Endothelial cell of umbilical vein (primary cell): ENCODE measurements around the gene SARS1. TPM values are rescaled to one million over a fixed set of nuclear protein-coding genes. Genes with fewer than 3 reads are reported as not detected.
A peak's percentile ranks its signal among the peaks of the same experiment; 100 is the strongest.

Experiments used
- BruUV-seq: library from RNA; stranded (reverse); fragments of 400-500 nt; replicated peaks from 2 replicates; lab custom pipeline; 2021; lab: Mats Ljungman, UMichigan
- CTCF ChIA-PET: fragments of 300-600, 350-600 bp; sonication (Branson Sonifier 250); formaldehyde crosslinking; loops from one replicate; lab custom pipeline; 2021; ENCODE audit warnings: antibody characterized with exemption, inconsistent platforms; lab: Charles Lee
- POLR2A ChIA-PET: fragments of 300-600, 350-600 bp; sonication (Branson Sonifier 250); formaldehyde crosslinking; loops from one replicate; lab custom pipeline; 2021; ENCODE audit warnings: antibody characterized with exemption, inconsistent platforms; lab: Charles Lee
- DNase-seq: peaks from one replicate; pipeline ENCODE4 v3.0.0-alpha.2; 2011; ENCODE audit warnings: low read depth, low spot score
- FAIRE-seq: peaks from 2 replicates; lab custom pipeline; 2011; peaks lifted over from hg19 to GRCh38; lab: Jason Lieb, UNC
- H2AFZ ChIP-seq: 2 replicates; pipeline ENCODE4 v1.6.0; 2012; ENCODE audit warnings: low read depth, low read length, control low read depth, inconsistent platforms
- H3K27ac ChIP-seq: 2 replicates; pipeline ENCODE4 v1.5.1; 2011; ENCODE audit warnings: low read depth, mild to moderate bottlenecking, control low read depth, low read length, moderate library complexity; ENCODE audit not compliant: insufficient read depth
- H3K27me3 ChIP-seq, 2 experiments: 2 replicates each; pipeline versions ENCODE4 v1.6.0 to v1.6.1; 2011; ENCODE audit warnings: low read length in 2 of 2, mixed read lengths in 1 of 2; ENCODE audit not compliant: control insufficient read depth in 2 of 2, insufficient read depth in 2 of 2
- H3K36me3 ChIP-seq, 2 experiments: 2 replicates in 1 of 2; 3 replicates in 1 of 2; pipeline ENCODE4 v1.5.1; 2011; ENCODE audit warnings: low read length in 2 of 2, mild to moderate bottlenecking in 1 of 2, moderate library complexity in 1 of 2; ENCODE audit not compliant: control insufficient read depth in 2 of 2, insufficient read depth in 2 of 2; ENCODE audit errors: extremely low read depth in 1 of 2
- H3K4me1 ChIP-seq: 3 replicates; pipeline ENCODE4 v1.5.1; 2011; ENCODE audit warnings: mild to moderate bottlenecking, low read length; ENCODE audit not compliant: control insufficient read depth, insufficient read depth; ENCODE audit errors: extremely low read depth
- H3K4me2 ChIP-seq: 2 replicates; pipeline ENCODE4 v1.6.1; 2011; ENCODE audit warnings: low read length, control low read depth, mixed read lengths; ENCODE audit not compliant: insufficient read depth
- H3K4me3 ChIP-seq, 3 experiments: fragments of 200-600 bp in 1 of 3; sonication (generic), shearing (Covaris generic) in 1 of 3; replicated peaks in 1 of 3; 2 replicates each; pipeline ENCODE4 v1.5.1; 2011 to 2016; ENCODE audit warnings: control low read depth in 3 of 3, low read length in 3 of 3, mild to moderate bottlenecking in 2 of 3, inconsistent platforms in 1 of 3, low read depth in 1 of 3, moderate library complexity in 1 of 3; ENCODE audit not compliant: insufficient read depth in 1 of 3
- H3K79me2 ChIP-seq: 2 replicates; pipeline ENCODE4 v1.6.0; 2012; ENCODE audit warnings: low read length, inconsistent platforms; ENCODE audit not compliant: control insufficient read depth, insufficient read depth
- H3K9ac ChIP-seq: replicated peaks from 2 replicates; pipeline ENCODE3; 2011; ENCODE audit warnings: low read length, control low read depth; ENCODE audit not compliant: insufficient read depth; ENCODE audit errors: extremely low read depth
- H3K9me1 ChIP-seq: replicated peaks from 3 replicates; pipeline ENCODE4 v1.6.0; 2011; ENCODE audit warnings: mild to moderate bottlenecking, low read length; ENCODE audit not compliant: control insufficient read depth, insufficient read depth; ENCODE audit errors: extremely low read depth
- H3K9me3 ChIP-seq: replicated peaks from 2 replicates; pipeline ENCODE4 v1.5.1; 2012; ENCODE audit warnings: low read length, inconsistent platforms; ENCODE audit not compliant: control insufficient read depth, insufficient read depth
- H4K20me1 ChIP-seq: replicated peaks from 2 replicates; pipeline ENCODE3; 2011; ENCODE audit warnings: mild to moderate bottlenecking, low read length; ENCODE audit not compliant: control insufficient read depth, insufficient read depth; ENCODE audit errors: extremely low read depth
- EZH2 ChIP-seq: IDR thresholded peaks from 2 replicates; pipeline ENCODE4 v1.6.1; 2012; ENCODE audit warnings: borderline replicate concordance, low read depth, mild to moderate bottlenecking, moderate library complexity, low read length, inconsistent platforms; ENCODE audit not compliant: severe bottlenecking
- FOS ChIP-seq: IDR thresholded peaks from 2 replicates; pipeline ENCODE4 v1.6.1; 2011; ENCODE audit warnings: mild to moderate bottlenecking, low read length, moderate library complexity, borderline replicate concordance; ENCODE audit not compliant: insufficient read depth
- GATA2 ChIP-seq: IDR thresholded peaks from 2 replicates; pipeline ENCODE4 v1.7.0; 2011; ENCODE audit warnings: low read depth, mild to moderate bottlenecking, moderate library complexity, mixed read lengths, low read length; ENCODE audit not compliant: insufficient read length, insufficient read depth
- JUN ChIP-seq: IDR thresholded peaks from 2 replicates; pipeline ENCODE4 v1.6.1; 2011; ENCODE audit warnings: borderline replicate concordance, low read depth; ENCODE audit not compliant: insufficient read length, insufficient read depth
- MYC ChIP-seq: IDR thresholded peaks from one replicate; pipeline ENCODE4 v1.6.1; 2011; ENCODE audit warnings: mild to moderate bottlenecking, low read depth, low read length
- POLR2A ChIP-seq: IDR thresholded peaks from 2 replicates; pipeline ENCODE4 v1.6.1; 2012; ENCODE audit warnings: low read depth, mild to moderate bottlenecking, control low read depth, low read length
- POLR2AphosphoS5 ChIP-seq: IDR thresholded peaks from 2 replicates; pipeline ENCODE4 v1.6.1; 2012; ENCODE audit warnings: low read depth, mild to moderate bottlenecking, control low read depth, low read length, moderate library complexity; ENCODE audit not compliant: insufficient read depth
- dilution Hi-C: fragments of 300-500 bp; cut with MboI; formaldehyde crosslinking; loops from one replicate; pipeline ENCODE4 v1.15.0; 2019; ENCODE audit warnings: low sequenced_read_pairs; ENCODE audit not compliant: extremely low pct_ligation_motif_present
- intact Hi-C: fragments of 100-400 bp; cut with micrococcal nuclease; formaldehyde crosslinking; loops from one replicate; pipeline ENCODE4 v1.10.0; 2022
- polyA plus RNA-seq, 4 experiments: library from polyadenylated mRNA; depleted of rRNA in 3 of 4; stranded (reverse) in 3 of 4; unstranded in 1 of 4; fragments of >200 nt; gene quantifications; 2 replicates each; pipeline versions ENCODE4 v1.2.1 to v1.2.3, GENCODE V29; 2011 to 2012; ENCODE audit warnings: missing spikeins in 1 of 4
- total RNA-seq: library from RNA; stranded (reverse); gene quantifications from 2 replicates; pipeline ENCODE4 v1.2.3, GENCODE V29; 2021
- TF ChIP-seq, protein P1 (sequence below): IDR thresholded peaks from 2 replicates; pipeline ENCODE4 v1.6.1; 2011; ENCODE audit not compliant: insufficient read depth, insufficient read length
- TF ChIP-seq, protein P2 (sequence below), 2 donors: IDR thresholded peaks; 1 replicate in 1 of 2; 2 replicates in 1 of 2; pipeline ENCODE4 v1.5.1; 2011; ENCODE audit warnings: low read length in 2 of 2, mild to moderate bottlenecking in 2 of 2, moderate library complexity in 2 of 2, control low read depth in 1 of 2, inconsistent platforms in 1 of 2, low read depth in 1 of 2; ENCODE audit not compliant: insufficient read depth in 1 of 2; ENCODE audit errors: extremely low read depth in 1 of 2

Gene SARS1
- total and polyA plus RNA-seq, 2 donors (not counting 3 experiments of a cell fraction or from before 2014, with no cell fraction given), result 110 to 178 TPM

- H3K4me3 ChIP-seq, result no peak overlapping the region
- no peaks in the 10 kb centered on the region for H3K9me3 ChIP-seq
- H3K4me2 ChIP-seq, result no peak overlapping the region
- no peaks in the 10 kb centered on the region for H4K20me1 ChIP-seq
- FAIRE-seq, result no peak
- POLR2A ChIA-PET, result no interaction called here
- no peak overlapping the region for H3K27ac ChIP-seq
- TSS peak; percentile 45 for BruUV-seq
- dilution Hi-C loops, result no loop called here
- H3K9ac ChIP-seq, result no peak overlapping the region
- no peaks in the 10 kb centered on the region for H3K9me1 ChIP-seq
- H3K36me3 ChIP-seq, result peaks cover 26 to 35% of the 10 kb centered on the region in 2 experiments
- H3K27me3 ChIP-seq, result peaks cover 11 to 14% of the 10 kb centered on the region in 2 experiments
- TF ChIP-seq GATA2, result no peak
- TF ChIP-seq POLR2A, result no peak
- no peak for TF ChIP-seq JUN
- TF ChIP-seq EZH2, result no peak
- TF ChIP-seq POLR2AphosphoS5, result no peak
- TF ChIP-seq, protein P1, sequence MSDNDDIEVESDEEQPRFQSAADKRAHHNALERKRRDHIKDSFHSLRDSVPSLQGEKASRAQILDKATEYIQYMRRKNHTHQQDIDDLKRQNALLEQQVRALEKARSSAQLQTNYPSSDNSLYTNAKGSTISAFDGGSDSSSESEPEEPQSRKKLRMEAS, result no peak
- no peak for TF ChIP-seq FOS
- TF ChIP-seq, protein P2, sequence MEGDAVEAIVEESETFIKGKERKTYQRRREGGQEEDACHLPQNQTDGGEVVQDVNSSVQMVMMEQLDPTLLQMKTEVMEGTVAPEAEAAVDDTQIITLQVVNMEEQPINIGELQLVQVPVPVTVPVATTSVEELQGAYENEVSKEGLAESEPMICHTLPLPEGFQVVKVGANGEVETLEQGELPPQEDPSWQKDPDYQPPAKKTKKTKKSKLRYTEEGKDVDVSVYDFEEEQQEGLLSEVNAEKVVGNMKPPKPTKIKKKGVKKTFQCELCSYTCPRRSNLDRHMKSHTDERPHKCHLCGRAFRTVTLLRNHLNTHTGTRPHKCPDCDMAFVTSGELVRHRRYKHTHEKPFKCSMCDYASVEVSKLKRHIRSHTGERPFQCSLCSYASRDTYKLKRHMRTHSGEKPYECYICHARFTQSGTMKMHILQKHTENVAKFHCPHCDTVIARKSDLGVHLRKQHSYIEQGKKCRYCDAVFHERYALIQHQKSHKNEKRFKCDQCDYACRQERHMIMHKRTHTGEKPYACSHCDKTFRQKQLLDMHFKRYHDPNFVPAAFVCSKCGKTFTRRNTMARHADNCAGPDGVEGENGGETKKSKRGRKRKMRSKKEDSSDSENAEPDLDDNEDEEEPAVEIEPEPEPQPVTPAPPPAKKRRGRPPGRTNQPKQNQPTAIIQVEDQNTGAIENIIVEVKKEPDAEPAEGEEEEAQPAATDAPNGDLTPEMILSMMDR (IDR thresholded peaks at IDR 0.05; ENCODE audit: extremely low read depth in 1 of 2, insufficient read depth in 1 of 2, low read depth in 1 of 2, low read length in 2 of 2), result no peak
- no peak for TF ChIP-seq MYC
- DNase-seq, result no peak
- H3K4me1 ChIP-seq, result no peaks in the 10 kb centered on the region
- H2AFZ ChIP-seq, result no peak overlapping the region
- intact Hi-C loops, result no loop called here
- CTCF ChIA-PET, result interaction anchor here (1.0 to 3.0 kb wide), 3 partner anchors 36 to 295 kb away, joined by 3 to 16 read pairs (median 4); no protein-coding TSS in a partner anchor
- no peaks in the 10 kb centered on the region for H3K79me2 ChIP-seq
Observed at GRCh38 chr1:109237512-109237911, 23.8 kb downstream of the SARS1 start.
